ENCODE data around the gene RPS6KL1.
A peak's percentile ranks its signal among the peaks of the same experiment; 100 is the strongest.

The RPS6KL1 gene, protein sequence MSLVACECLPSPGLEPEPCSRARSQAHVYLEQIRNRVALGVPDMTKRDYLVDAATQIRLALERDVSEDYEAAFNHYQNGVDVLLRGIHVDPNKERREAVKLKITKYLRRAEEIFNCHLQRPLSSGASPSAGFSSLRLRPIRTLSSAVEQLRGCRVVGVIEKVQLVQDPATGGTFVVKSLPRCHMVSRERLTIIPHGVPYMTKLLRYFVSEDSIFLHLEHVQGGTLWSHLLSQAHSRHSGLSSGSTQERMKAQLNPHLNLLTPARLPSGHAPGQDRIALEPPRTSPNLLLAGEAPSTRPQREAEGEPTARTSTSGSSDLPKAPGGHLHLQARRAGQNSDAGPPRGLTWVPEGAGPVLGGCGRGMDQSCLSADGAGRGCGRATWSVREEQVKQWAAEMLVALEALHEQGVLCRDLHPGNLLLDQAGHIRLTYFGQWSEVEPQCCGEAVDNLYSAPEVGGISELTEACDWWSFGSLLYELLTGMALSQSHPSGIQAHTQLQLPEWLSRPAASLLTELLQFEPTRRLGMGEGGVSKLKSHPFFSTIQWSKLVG

DNA sequence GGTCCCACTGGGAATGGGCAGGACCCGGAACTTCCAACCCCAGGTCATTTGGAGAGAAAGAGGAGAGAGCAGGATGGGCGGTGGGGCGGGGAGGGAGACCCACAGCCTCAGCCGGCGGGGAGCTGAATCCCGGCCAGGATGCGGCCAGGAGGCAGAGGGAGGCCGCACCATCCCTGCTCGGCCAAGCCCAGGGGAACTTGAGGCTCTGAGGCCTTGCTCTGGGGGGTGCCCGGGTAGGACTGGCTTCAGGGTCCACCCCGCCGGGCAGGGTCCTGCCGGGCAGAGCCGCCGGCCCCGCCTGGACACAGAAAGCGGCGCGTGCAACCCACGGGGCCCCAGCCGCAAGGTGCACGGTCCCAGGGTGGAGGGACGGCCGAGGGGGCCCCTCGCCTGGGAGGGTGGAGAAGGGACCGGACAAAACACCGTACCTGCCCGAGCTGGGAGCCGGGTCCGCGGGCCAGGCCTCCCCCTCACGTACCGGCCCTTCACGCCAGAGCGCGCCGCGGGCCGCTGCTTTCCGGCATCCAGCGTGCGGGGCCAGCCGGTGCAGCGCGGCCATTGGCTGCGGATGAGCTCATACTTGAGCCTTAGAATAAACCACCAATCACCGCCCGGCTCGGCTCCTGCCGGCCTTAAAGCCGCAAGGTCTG lies at the start of gene RPS6KL1:
RPS6KL1 (minus strand) TSS at position 509 of the 650 bp plus-strand sequence. CDS start 1,719 bp downstream, outside the sequence.
- TF ChIP-seq, protein P1, sequence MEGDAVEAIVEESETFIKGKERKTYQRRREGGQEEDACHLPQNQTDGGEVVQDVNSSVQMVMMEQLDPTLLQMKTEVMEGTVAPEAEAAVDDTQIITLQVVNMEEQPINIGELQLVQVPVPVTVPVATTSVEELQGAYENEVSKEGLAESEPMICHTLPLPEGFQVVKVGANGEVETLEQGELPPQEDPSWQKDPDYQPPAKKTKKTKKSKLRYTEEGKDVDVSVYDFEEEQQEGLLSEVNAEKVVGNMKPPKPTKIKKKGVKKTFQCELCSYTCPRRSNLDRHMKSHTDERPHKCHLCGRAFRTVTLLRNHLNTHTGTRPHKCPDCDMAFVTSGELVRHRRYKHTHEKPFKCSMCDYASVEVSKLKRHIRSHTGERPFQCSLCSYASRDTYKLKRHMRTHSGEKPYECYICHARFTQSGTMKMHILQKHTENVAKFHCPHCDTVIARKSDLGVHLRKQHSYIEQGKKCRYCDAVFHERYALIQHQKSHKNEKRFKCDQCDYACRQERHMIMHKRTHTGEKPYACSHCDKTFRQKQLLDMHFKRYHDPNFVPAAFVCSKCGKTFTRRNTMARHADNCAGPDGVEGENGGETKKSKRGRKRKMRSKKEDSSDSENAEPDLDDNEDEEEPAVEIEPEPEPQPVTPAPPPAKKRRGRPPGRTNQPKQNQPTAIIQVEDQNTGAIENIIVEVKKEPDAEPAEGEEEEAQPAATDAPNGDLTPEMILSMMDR (conservative IDR thresholded peaks at IDR 0.05; ENCODE audit: low read depth, low read length) = no peak
- H3K4me3 ChIP-seq (ENCODE audit: low read depth, low read length) = peak within 1 kb of the TSS; percentile 65
- DNase-seq (ENCODE audit: low read depth) = peak; percentile 82

DNA sequence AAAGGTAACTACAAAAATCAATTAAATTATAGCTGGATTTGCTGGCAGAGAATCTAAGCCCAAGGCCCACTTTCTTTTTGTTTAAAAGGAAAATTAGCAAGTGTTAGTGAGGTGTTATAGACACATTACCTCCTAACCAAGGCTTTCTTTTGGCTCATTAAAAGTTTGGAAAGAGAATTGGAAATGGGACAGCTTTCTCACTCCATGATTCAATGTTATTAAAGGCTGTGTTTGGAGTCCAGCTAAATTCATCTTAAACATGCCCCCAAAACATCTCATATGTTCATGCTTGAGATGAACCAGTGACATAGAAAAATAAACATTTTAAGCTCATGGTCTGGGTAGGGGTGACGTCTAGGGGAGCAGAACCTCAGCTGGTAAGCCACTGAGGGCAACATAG lies 45.8 kb upstream of the RPS6KL1 start:
- H3K4me3 ChIP-seq (ENCODE audit: low read depth, low read length) = no peak overlapping the region
- no peak for DNase-seq (ENCODE audit: low read depth)
- TF ChIP-seq, protein P1 (conservative IDR thresholded peaks at IDR 0.05; ENCODE audit: low read depth, low read length) = no peak

DNA sequence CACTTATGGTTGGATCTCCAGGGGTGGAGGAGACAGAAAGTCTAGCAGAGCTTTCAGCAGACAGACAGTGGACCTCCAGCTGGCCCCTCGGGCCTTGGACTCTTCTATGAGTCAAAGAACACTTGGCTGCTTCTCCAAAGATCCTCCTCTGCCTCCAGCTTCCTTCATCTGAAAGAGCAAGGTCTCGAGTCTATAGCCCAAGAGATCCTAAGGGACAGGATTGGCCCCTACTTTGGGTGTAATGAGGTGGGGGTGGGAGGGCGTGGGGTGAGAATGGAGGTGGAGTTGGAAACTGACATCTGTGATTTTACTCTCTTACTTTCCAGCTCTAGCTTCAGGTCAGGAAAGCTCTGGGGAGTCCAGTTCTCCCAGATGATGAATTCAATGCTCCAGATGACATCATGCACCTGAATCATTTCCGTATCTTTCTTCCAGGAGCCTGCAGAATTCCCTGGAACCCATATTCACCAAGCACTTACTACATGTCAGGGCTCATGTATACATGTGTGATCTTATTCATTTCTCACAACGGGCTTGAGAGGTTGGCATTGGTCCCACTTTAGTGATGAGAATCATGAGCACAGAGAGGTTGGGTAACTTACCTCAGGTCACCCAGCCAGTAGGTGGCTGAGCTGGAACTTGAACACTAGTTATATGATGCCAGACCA lies 42.6 kb upstream of the RPS6KL1 start:
- H3K4me3 ChIP-seq (ENCODE audit: low read depth, low read length) = no peak overlapping the region
- no peak for DNase-seq (ENCODE audit: low read depth)
- TF ChIP-seq, protein P1 (conservative IDR thresholded peaks at IDR 0.05; ENCODE audit: low read depth, low read length) = no peak

DNA sequence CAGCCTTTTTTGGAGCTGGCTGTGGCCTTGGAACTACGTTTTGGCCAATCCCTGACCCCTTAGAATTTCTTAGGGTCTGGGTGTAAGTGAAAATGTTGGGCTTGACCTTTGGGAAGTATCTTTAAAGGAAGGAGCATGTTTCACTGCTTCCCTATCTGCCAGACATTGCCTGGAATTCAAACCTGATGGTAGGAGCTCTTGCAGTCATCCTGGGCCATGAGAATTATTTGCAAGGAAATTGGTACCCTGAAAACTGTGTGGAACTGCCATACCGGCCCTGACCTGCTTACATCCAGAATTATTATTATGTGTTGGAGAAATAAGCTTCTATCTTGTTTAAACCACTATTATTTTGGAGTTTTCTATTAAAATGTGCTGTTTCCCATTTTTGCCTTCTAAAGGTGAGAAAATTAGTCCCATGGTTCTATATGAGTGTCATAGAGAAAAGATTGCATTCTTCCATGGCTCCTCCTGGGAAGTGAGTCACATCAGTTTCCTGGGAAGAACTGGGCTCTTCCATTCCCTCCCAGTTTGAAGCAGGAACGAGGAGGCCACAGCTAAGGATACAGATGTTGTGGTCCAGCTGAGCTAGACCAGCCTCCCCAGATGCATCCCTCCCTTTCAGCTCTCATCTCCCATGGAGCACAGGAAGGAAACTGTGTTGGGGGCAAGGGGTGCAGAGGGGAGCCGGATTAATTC lies 41.9 kb upstream of the RPS6KL1 start:
- H3K4me3 ChIP-seq (ENCODE audit: low read depth, low read length) = no peak overlapping the region
- DNase-seq (ENCODE audit: low read depth) = no peak
- TF ChIP-seq, protein P1 (conservative IDR thresholded peaks at IDR 0.05; ENCODE audit: low read depth, low read length) = no peak

DNA sequence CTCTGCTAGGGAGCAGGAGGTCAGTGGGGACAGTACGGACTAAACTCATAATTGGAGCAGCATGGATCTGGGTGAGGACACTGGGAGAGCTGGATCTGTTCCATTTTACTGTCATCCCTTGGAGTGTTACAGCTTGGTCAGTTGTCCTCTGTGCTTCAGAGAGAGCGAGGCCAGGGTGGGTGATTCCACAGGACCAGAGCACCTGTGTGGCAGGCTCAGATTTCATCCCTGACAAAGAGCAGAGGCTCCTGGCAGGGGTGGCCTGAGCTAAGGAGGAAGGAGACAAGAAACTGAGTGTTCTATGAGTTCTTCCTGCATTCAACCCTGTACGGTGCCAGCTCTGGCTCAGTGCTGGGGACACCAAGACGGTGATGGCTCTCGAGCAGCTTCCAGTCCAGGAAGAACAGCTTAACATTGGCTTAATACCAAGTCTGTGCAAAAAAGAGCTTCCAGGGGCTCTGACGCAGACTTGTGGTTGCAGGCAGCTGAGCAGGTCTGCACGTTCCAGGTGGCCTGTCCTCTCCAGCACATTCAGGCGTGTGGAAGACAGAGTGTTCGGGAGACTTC lies 40.7 kb upstream of the RPS6KL1 start:
- no peak overlapping the region for H3K4me3 ChIP-seq (ENCODE audit: low read depth, low read length)
- TF ChIP-seq, protein P1 (conservative IDR thresholded peaks at IDR 0.05; ENCODE audit: low read depth, low read length) = no peak
- DNase-seq (ENCODE audit: low read depth) = peak; percentile 84

DNA sequence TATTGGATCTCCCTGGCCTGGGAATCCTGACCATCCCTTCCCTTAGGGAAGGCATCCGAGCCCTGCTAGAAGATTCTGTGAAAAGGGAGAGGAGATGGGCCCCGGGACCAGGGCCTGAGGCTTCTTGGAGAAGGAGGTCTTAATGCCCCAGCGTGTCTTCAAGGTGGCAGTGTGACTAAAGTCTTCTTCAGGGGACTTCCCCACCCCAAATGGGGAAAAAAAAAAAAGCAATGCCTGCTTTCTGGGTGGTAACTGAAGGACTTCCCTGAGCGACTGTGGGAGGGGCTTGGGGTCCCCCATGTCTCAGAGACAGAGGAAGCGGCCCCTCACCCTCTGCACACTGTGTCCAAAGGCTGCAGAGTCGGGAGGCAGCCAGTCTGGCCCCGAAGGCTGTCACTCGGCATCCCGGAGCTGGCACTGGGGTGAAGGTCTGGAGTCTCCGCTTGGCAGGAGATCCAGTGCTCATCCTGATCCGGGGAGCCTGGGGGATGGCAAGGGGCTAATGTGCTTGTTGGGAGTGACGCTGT lies 40.2 kb upstream of the RPS6KL1 start:
- H3K4me3 ChIP-seq (ENCODE audit: low read depth, low read length) = no peak overlapping the region
- TF ChIP-seq, protein P1 (conservative IDR thresholded peaks at IDR 0.05; ENCODE audit: low read depth, low read length) = no peak
- DNase-seq (ENCODE audit: low read depth) = no peak
